A549 (cell line): ENCODE data around the gene PHF21B.

ENCODE experiments used
- CEBPB ChIP-seq, 2 experiments: fragments of >200 bp in 1 of 2; sonication (Bioruptor Twin) in 1 of 2; formaldehyde crosslinking in 1 of 2; IDR thresholded peaks; 2 replicates each; pipeline ENCODE4 v1.6.1; 2012 to 2016
- CHD4 ChIP-seq: fragments of 200-600 bp; sonication (generic); IDR thresholded peaks from 2 replicates; pipeline ENCODE4 v1.6.1; 2016; ENCODE audit warnings: antibody characterized with exemption, mild to moderate bottlenecking, borderline replicate concordance
- EP300 ChIP-seq, 2 experiments: fragments of >200 bp; sonication (Bioruptor Twin); formaldehyde crosslinking; IDR thresholded peaks; 2 replicates in 1 of 2; 3 replicates in 1 of 2; pipeline ENCODE4 v1.6.1; 2016 to 2017
- HDAC2 ChIP-seq: fragments of 200-600 bp; sonication (generic); IDR thresholded peaks from 2 replicates; pipeline ENCODE4 v1.6.1; 2016
- JUN ChIP-seq, 2 experiments: fragments of >200 bp; sonication (Bioruptor Twin); formaldehyde crosslinking; IDR thresholded peaks; 2 replicates in 1 of 2; 3 replicates in 1 of 2; pipeline ENCODE4 v1.6.1; 2016 to 2017
- JUNB ChIP-seq: fragments of >200 bp; sonication (Bioruptor Twin); formaldehyde crosslinking; IDR thresholded peaks from 2 replicates; pipeline ENCODE4 v1.6.1; 2016
- NR3C1 ChIP-seq: fragments of >200 bp; sonication (Bioruptor Twin); formaldehyde crosslinking; IDR thresholded peaks from 3 replicates; pipeline ENCODE4 v1.6.1; 2017
- POLR2A ChIP-seq: IDR thresholded peaks from 2 replicates; pipeline ENCODE4 v1.6.1; 2012; ENCODE audit warnings: mild to moderate bottlenecking, low read length
- RAD21 ChIP-seq, 2 experiments: fragments of >200 bp in 1 of 2; sonication (Bioruptor Twin) in 1 of 2; formaldehyde crosslinking in 1 of 2; IDR thresholded peaks in 1 of 2; conservative IDR thresholded peaks in 1 of 2; 2 replicates in 1 of 2; 3 replicates in 1 of 2; pipeline ENCODE4 v1.6.1; 2012 to 2018; ENCODE audit warnings: inconsistent platforms in 1 of 2
- ZNF302 ChIP-seq: fragments of 250-450 bp; sonication (Bioruptor Pico); IDR thresholded peaks from 2 replicates; pipeline ENCODE4 v1.9.0; 2021; ENCODE audit warnings: inconsistent platforms, mild to moderate bottlenecking, moderate library complexity
- TF ChIP-seq, protein P1 (sequence below): IDR thresholded peaks from 2 replicates; pipeline ENCODE4 v1.6.1; 2012
- TF ChIP-seq, protein P2 (sequence below): fragments of >200 bp; sonication (Bioruptor Twin); formaldehyde crosslinking; IDR thresholded peaks from 3 replicates; pipeline ENCODE4 v1.5.1; 2016
- TF ChIP-seq, protein P3 (sequence below): fragments of 450-650 bp; IDR thresholded peaks from 2 replicates; pipeline ENCODE4 v1.6.1; 2014; ENCODE audit warnings: antibody characterized with exemption
- TF ChIP-seq, protein P4 (sequence below): fragments of 150-350 bp; IDR thresholded peaks from 2 replicates; pipeline ENCODE4 v1.6.1; 2014; ENCODE audit warnings: low read depth, mild to moderate bottlenecking, low read length

DNA sequence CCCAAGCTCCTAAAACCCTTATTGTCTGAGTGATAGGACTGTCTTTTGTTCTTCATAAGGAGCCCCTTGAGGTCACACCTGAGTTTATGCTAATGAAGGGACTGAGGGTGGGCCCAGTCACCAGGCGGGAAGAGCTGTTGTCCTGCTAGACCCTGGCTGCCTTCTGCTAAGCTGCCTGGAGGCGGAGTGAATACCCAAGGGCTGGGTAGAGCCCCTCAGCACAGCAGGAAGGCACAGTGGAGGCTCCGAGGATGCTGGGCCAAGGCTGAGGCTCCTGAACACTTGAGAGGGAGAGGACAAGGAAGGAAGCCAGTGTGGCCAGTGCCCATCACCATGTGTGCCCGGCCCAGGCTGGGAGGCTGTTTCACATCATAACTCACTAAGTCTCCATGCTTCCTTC is 4.8 kb upstream of the PHF21B start:
- TF ChIP-seq ZNF302 (CRISPR knock-in tag) (no peak), POLR2A (no peak), NR3C1 (no peak), RAD21 (conservative IDR thresholded peaks at IDR 0.05 in 1 of 2, IDR thresholded peaks at IDR 0.05 in 1 of 2) (no peak), HDAC2 (no peak), EP300 (IDR thresholded peaks at IDR 0.05) (no peak), JUN (IDR thresholded peaks at IDR 0.05) (no peak), CHD4 (no peak), CEBPB (IDR thresholded peaks at IDR 0.05) (no peak), JUNB (no peak)
- TF ChIP-seq, protein P1, sequence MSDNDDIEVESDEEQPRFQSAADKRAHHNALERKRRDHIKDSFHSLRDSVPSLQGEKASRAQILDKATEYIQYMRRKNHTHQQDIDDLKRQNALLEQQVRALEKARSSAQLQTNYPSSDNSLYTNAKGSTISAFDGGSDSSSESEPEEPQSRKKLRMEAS = no peak
- TF ChIP-seq, protein P2, sequence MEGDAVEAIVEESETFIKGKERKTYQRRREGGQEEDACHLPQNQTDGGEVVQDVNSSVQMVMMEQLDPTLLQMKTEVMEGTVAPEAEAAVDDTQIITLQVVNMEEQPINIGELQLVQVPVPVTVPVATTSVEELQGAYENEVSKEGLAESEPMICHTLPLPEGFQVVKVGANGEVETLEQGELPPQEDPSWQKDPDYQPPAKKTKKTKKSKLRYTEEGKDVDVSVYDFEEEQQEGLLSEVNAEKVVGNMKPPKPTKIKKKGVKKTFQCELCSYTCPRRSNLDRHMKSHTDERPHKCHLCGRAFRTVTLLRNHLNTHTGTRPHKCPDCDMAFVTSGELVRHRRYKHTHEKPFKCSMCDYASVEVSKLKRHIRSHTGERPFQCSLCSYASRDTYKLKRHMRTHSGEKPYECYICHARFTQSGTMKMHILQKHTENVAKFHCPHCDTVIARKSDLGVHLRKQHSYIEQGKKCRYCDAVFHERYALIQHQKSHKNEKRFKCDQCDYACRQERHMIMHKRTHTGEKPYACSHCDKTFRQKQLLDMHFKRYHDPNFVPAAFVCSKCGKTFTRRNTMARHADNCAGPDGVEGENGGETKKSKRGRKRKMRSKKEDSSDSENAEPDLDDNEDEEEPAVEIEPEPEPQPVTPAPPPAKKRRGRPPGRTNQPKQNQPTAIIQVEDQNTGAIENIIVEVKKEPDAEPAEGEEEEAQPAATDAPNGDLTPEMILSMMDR = no peak
- TF ChIP-seq, protein P3, sequence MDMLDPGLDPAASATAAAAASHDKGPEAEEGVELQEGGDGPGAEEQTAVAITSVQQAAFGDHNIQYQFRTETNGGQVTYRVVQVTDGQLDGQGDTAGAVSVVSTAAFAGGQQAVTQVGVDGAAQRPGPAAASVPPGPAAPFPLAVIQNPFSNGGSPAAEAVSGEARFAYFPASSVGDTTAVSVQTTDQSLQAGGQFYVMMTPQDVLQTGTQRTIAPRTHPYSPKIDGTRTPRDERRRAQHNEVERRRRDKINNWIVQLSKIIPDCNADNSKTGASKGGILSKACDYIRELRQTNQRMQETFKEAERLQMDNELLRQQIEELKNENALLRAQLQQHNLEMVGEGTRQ = no peak
- TF ChIP-seq, protein P4, sequence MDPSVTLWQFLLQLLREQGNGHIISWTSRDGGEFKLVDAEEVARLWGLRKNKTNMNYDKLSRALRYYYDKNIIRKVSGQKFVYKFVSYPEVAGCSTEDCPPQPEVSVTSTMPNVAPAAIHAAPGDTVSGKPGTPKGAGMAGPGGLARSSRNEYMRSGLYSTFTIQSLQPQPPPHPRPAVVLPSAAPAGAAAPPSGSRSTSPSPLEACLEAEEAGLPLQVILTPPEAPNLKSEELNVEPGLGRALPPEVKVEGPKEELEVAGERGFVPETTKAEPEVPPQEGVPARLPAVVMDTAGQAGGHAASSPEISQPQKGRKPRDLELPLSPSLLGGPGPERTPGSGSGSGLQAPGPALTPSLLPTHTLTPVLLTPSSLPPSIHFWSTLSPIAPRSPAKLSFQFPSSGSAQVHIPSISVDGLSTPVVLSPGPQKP = no peak
